Measurements from ENCODE around the gene SERPINA5. TPM values are rescaled to one million over a fixed set of nuclear protein-coding genes. Genes with fewer than 3 reads are reported as not detected.

SERPINA5 gene
- total RNA-seq, 1 donor from 2014 or later, result 1.9 TPM

GRCh38 chr14:94543449-94544124 is 37.6 kb upstream of the SERPINA5 start:
- no peak for TF ChIP-seq CTCF (IDR thresholded peaks at IDR 0.05; ENCODE audit: insufficient read depth, low read length, poor library complexity, severe bottlenecking)
- H3K27me3 ChIP-seq (ENCODE audit: control insufficient read depth, insufficient read depth, low read length), result no peaks in the 10 kb centered on the region
- no peak overlapping the region for H3K4me3 ChIP-seq (ENCODE audit: low read depth, low read length)
- H3K36me3 ChIP-seq (ENCODE audit: control insufficient read depth, insufficient read depth, low read length), result no peaks in the 10 kb centered on the region
- DNase-seq (ENCODE audit: low read depth), result no peak

- Histone ChIP-seq H3K4me3 (ENCODE audit: low read depth, low read length) (no peak overlapping the region), H3K36me3 (ENCODE audit: control insufficient read depth, insufficient read depth, low read length) (no peaks in the 10 kb centered on the region), H3K27me3 (ENCODE audit: control insufficient read depth, insufficient read depth, low read length) (no peaks in the 10 kb centered on the region)
- DNase-seq (ENCODE audit: low read depth), result no peak
- no peak for TF ChIP-seq CTCF (IDR thresholded peaks at IDR 0.05; ENCODE audit: insufficient read depth, low read length, poor library complexity, severe bottlenecking)
Measured at GRCh38 chr14:94544726-94545125, 36.5 kb upstream of the SERPINA5 start.

GRCh38 chr14:94545131-94545841 is 35.9 kb upstream of the SERPINA5 start:
- no peaks in the 10 kb centered on the region for H3K36me3 ChIP-seq (ENCODE audit: control insufficient read depth, insufficient read depth, low read length)
- no peak for TF ChIP-seq CTCF (IDR thresholded peaks at IDR 0.05; ENCODE audit: insufficient read depth, low read length, poor library complexity, severe bottlenecking)
- no peak overlapping the region for H3K4me3 ChIP-seq (ENCODE audit: low read depth, low read length)
- no peak for DNase-seq (ENCODE audit: low read depth)
- no peaks in the 10 kb centered on the region for H3K27me3 ChIP-seq (ENCODE audit: control insufficient read depth, insufficient read depth, low read length)

- Histone ChIP-seq H3K4me3 (ENCODE audit: low read depth, low read length) (no peak overlapping the region), H3K27me3 (ENCODE audit: control insufficient read depth, insufficient read depth, low read length) (no peaks in the 10 kb centered on the region), H3K36me3 (ENCODE audit: control insufficient read depth, insufficient read depth, low read length) (no peaks in the 10 kb centered on the region)
- no peak for TF ChIP-seq CTCF (IDR thresholded peaks at IDR 0.05; ENCODE audit: insufficient read depth, low read length, poor library complexity, severe bottlenecking)
- no peak for DNase-seq (ENCODE audit: low read depth)
Measured at GRCh38 chr14:94547151-94547680, 34.0 kb upstream of the SERPINA5 start.

- DNase-seq (ENCODE audit: low read depth), result no peak
- Histone ChIP-seq H3K27me3 (ENCODE audit: control insufficient read depth, insufficient read depth, low read length) (no peaks in the 10 kb centered on the region), H3K36me3 (ENCODE audit: control insufficient read depth, insufficient read depth, low read length) (no peaks in the 10 kb centered on the region), H3K4me3 (ENCODE audit: low read depth, low read length) (no peak overlapping the region)
- TF ChIP-seq CTCF (IDR thresholded peaks at IDR 0.05; ENCODE audit: insufficient read depth, low read length, poor library complexity, severe bottlenecking), result no peak
Measured at GRCh38 chr14:94547726-94548125, 33.5 kb upstream of the SERPINA5 start.

All from kidney epithelial cell (primary cell).